ENCODE data around the gene COX17. TPM values are rescaled to one million over a fixed set of nuclear protein-coding genes. Genes with fewer than 3 reads are reported as not detected.
A peak's percentile ranks its signal among the peaks of the same experiment; 100 is the strongest.

The COX17 gene
- total and polyA plus RNA-seq, 2 donors (not counting 3 experiments of a cell fraction or from before 2014, with no cell fraction given) = 19.8 to 37.6 TPM

DNA sequence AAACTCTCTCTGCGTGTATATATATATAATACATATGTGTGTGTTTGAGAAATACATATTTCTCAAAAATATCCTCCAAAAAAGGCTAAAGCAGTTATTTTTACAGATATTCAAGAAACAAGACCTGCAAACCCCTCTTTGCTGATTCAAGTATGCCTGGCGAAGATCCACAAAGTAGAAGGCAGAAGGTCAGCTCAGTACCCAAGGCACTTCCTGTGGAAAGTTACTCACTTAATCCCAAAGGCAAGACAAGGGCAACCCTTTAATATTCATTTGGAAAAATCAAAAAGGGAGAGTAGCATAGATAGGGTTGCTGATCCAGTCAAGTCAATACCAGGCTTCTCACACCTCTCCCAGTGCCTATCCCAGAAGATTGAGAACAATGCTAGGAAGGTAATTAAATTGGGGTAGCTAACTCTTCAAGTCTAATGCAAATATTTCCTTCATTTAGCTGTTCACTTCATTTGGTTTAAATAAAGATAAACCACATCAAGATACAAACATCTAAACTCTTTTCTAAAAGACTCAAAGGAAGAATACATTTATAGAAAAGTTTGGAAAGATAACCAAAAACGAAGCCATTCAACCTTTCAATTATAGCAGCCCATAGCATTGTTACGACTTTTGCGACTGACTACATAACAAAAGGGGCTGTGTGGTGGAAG lies 7.2 kb downstream of the COX17 start:
- CTCF ChIA-PET = interaction anchor here (0.6 kb wide), 1 partner anchor 227 kb away, joined by 3 read pairs; no protein-coding TSS in a partner anchor
- dilution Hi-C loops (cut with MboI; ENCODE audit: extremely low pct_ligation_motif_present, low sequenced_read_pairs) = no loop called here
- FAIRE-seq = peak; percentile 33

DNA sequence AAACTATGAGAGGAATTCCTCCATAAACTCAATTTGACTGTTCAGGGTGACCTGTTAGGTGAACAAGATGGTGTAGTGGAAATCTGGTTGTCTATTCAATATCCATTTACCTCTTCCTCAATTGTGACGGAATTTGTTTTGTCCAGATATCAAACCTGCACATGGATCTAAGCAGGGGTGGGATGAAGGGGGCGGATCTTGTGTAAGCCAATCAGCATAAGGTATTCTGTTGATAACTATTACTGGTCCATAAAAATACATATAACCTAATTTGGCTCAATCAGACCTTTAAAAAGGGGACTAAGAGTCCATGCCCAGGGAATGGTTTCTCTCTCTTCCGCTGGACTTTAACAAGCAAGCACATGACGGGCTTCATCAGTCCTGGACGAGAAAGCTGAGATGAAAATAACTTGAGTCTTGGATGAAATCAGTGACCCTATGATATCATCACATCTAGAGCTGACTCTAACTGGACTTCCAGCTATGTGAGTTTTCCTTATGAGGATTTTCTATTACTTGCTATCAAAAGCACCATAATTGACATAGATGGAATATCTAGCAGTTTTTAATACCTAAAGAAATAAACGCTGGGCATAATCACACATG lies 11.1 kb downstream of the COX17 start:
- H3K9ac ChIP-seq (replicated peaks; ENCODE audit: extremely low read depth, insufficient read depth, low read length) = no peak overlapping the region
- no TSS peak for BruUV-seq (replicated peaks)
- H3K36me3 ChIP-seq (ENCODE audit: control insufficient read depth in 2 of 2, extremely low read depth in 1 of 2, insufficient read depth in 2 of 2, low read length in 2 of 2) = no peaks in the 10 kb centered on the region
- CTCF ChIA-PET = no interaction called here
- no peak overlapping the region for H3K4me3 ChIP-seq (replicated peaks in 1 of 3; ENCODE audit: insufficient read depth in 1 of 3, low read depth in 1 of 3, low read length in 3 of 3)
- no peak overlapping the region for H3K27ac ChIP-seq (ENCODE audit: insufficient read depth, low read depth, low read length)
- TF ChIP-seq, protein P1, sequence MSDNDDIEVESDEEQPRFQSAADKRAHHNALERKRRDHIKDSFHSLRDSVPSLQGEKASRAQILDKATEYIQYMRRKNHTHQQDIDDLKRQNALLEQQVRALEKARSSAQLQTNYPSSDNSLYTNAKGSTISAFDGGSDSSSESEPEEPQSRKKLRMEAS (IDR thresholded peaks at IDR 0.05; ENCODE audit: insufficient read depth, insufficient read length) = no peak
- TF ChIP-seq POLR2A (IDR thresholded peaks at IDR 0.05; ENCODE audit: low read depth, low read length) (no peak), FOS (IDR thresholded peaks at IDR 0.05; ENCODE audit: borderline replicate concordance, insufficient read depth, low read length) (no peak), EZH2 (IDR thresholded peaks at IDR 0.05; ENCODE audit: borderline replicate concordance, low read depth, low read length, severe bottlenecking) (no peak), MYC (IDR thresholded peaks at IDR 0.05; ENCODE audit: low read depth, low read length) (no peak), JUN (IDR thresholded peaks at IDR 0.05; ENCODE audit: borderline replicate concordance, insufficient read depth, insufficient read length, low read depth) (no peak), POLR2AphosphoS5 (IDR thresholded peaks at IDR 0.05; ENCODE audit: insufficient read depth, low read depth, low read length) (no peak), GATA2 (IDR thresholded peaks at IDR 0.05; ENCODE audit: insufficient read depth, insufficient read length, low read depth, low read length) (no peak)
- TF ChIP-seq, protein P2, sequence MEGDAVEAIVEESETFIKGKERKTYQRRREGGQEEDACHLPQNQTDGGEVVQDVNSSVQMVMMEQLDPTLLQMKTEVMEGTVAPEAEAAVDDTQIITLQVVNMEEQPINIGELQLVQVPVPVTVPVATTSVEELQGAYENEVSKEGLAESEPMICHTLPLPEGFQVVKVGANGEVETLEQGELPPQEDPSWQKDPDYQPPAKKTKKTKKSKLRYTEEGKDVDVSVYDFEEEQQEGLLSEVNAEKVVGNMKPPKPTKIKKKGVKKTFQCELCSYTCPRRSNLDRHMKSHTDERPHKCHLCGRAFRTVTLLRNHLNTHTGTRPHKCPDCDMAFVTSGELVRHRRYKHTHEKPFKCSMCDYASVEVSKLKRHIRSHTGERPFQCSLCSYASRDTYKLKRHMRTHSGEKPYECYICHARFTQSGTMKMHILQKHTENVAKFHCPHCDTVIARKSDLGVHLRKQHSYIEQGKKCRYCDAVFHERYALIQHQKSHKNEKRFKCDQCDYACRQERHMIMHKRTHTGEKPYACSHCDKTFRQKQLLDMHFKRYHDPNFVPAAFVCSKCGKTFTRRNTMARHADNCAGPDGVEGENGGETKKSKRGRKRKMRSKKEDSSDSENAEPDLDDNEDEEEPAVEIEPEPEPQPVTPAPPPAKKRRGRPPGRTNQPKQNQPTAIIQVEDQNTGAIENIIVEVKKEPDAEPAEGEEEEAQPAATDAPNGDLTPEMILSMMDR (IDR thresholded peaks at IDR 0.05; ENCODE audit: extremely low read depth in 1 of 2, insufficient read depth in 1 of 2, low read depth in 1 of 2, low read length in 2 of 2) = no peak
- dilution Hi-C loops (cut with MboI; ENCODE audit: extremely low pct_ligation_motif_present, low sequenced_read_pairs) (no loop called here), intact Hi-C loops (cut with micrococcal nuclease) (no loop called here)
- H3K27me3 ChIP-seq (ENCODE audit: control insufficient read depth in 2 of 2, insufficient read depth in 2 of 2, low read length in 2 of 2) = no peaks in the 10 kb centered on the region
- H4K20me1 ChIP-seq (replicated peaks; ENCODE audit: control insufficient read depth, extremely low read depth, insufficient read depth, low read length) = no peaks in the 10 kb centered on the region
- H3K9me1 ChIP-seq (replicated peaks; ENCODE audit: control insufficient read depth, extremely low read depth, insufficient read depth, low read length) = no peaks in the 10 kb centered on the region
- H3K79me2 ChIP-seq (ENCODE audit: control insufficient read depth, insufficient read depth, low read length) = no peaks in the 10 kb centered on the region
- POLR2A ChIA-PET = no interaction called here
- H2AFZ ChIP-seq (ENCODE audit: low read depth, low read length) = no peak overlapping the region
- peaks cover 6% of the 10 kb centered on the region for H3K4me1 ChIP-seq (ENCODE audit: control insufficient read depth, extremely low read depth, insufficient read depth, low read length)
- no peaks in the 10 kb centered on the region for H3K9me3 ChIP-seq (replicated peaks; ENCODE audit: control insufficient read depth, insufficient read depth, low read length)
- no peak for DNase-seq (ENCODE audit: low read depth, low spot score)
- FAIRE-seq = no peak
- no peak overlapping the region for H3K4me2 ChIP-seq (ENCODE audit: insufficient read depth, low read length)

More for the DNA sequence above, 7.2 kb downstream of the COX17 start:
- H3K9ac ChIP-seq (replicated peaks; ENCODE audit: extremely low read depth, insufficient read depth, low read length) = no peak overlapping the region
- no peaks in the 10 kb centered on the region for H3K79me2 ChIP-seq (ENCODE audit: control insufficient read depth, insufficient read depth, low read length)
- H3K9me1 ChIP-seq (replicated peaks; ENCODE audit: control insufficient read depth, extremely low read depth, insufficient read depth, low read length) = no peaks in the 10 kb centered on the region
- H3K4me1 ChIP-seq (ENCODE audit: control insufficient read depth, extremely low read depth, insufficient read depth, low read length) = peaks cover 6% of the 10 kb centered on the region
- intact Hi-C loops (cut with micrococcal nuclease) = no loop called here
- no peaks in the 10 kb centered on the region for H4K20me1 ChIP-seq (replicated peaks; ENCODE audit: control insufficient read depth, extremely low read depth, insufficient read depth, low read length)
- H3K4me3 ChIP-seq (replicated peaks in 1 of 3; ENCODE audit: insufficient read depth in 1 of 3, low read depth in 1 of 3, low read length in 3 of 3) = no peak overlapping the region
- H3K9me3 ChIP-seq (replicated peaks; ENCODE audit: control insufficient read depth, insufficient read depth, low read length) = no peaks in the 10 kb centered on the region
- TF ChIP-seq, protein P1 (IDR thresholded peaks at IDR 0.05; ENCODE audit: insufficient read depth, insufficient read length) = no peak
- TF ChIP-seq JUN (IDR thresholded peaks at IDR 0.05; ENCODE audit: borderline replicate concordance, insufficient read depth, insufficient read length, low read depth) = no peak
- H3K27ac ChIP-seq (ENCODE audit: insufficient read depth, low read depth, low read length) = no peak overlapping the region
- POLR2A ChIA-PET = no interaction called here
- no TSS peak for BruUV-seq (replicated peaks)
- peaks cover 0 to 4% of the 10 kb centered on the region in 2 experiments for H3K36me3 ChIP-seq (ENCODE audit: control insufficient read depth in 2 of 2, extremely low read depth in 1 of 2, insufficient read depth in 2 of 2, low read length in 2 of 2)
- no peak overlapping the region for H2AFZ ChIP-seq (ENCODE audit: low read depth, low read length)
- H3K27me3 ChIP-seq (ENCODE audit: control insufficient read depth in 2 of 2, insufficient read depth in 2 of 2, low read length in 2 of 2) = no peaks in the 10 kb centered on the region
- H3K4me2 ChIP-seq (ENCODE audit: insufficient read depth, low read length) = no peak overlapping the region
- DNase-seq (ENCODE audit: low read depth, low spot score) = peak; percentile 60
